HG03378 (cell line): ENCODE measurements around the gene TREML4.
A peak's percentile ranks its signal among the peaks of the same experiment; 100 is the strongest.

ENCODE experiments used
- ATAC-seq: cut with Tn5 transposase; IDR thresholded peaks from one replicate; pipeline ENCODE4 v1.9.1; 2021; ENCODE audit warnings: mild to moderate bottlenecking, moderate library complexity; ENCODE audit not compliant: unreplicated experiment

Gene TREML4

GRCh38 chr6:41252401-41253169 is 24.4 kb downstream of the TREML4 start:
- ATAC-seq: no peak

- no peak for ATAC-seq
Observed at GRCh38 chr6:41255110-41255509, 27.0 kb downstream of the TREML4 start.

GRCh38 chr6:41255638-41256246 is 27.6 kb downstream of the TREML4 start:
- ATAC-seq: no peak

GRCh38 chr6:41256383-41256782 is 28.2 kb downstream of the TREML4 start:
- peak; percentile 75 for ATAC-seq

- ATAC-seq: no peak
Observed at GRCh38 chr6:41257369-41258195, 29.4 kb downstream of the TREML4 start.

GRCh38 chr6:41258196-41258493 is 30.0 kb downstream of the TREML4 start:
- no peak for ATAC-seq

GRCh38 chr6:41262401-41262800 is 34.3 kb downstream of the TREML4 start:
- no peak for ATAC-seq

GRCh38 chr6:41263267-41263666 is 35.1 kb downstream of the TREML4 start:
- ATAC-seq: no peak

GRCh38 chr6:41266541-41266940 is 38.4 kb downstream of the TREML4 start:
- no peak for ATAC-seq

GRCh38 chr6:41268478-41268877 is 40.3 kb downstream of the TREML4 start:
- ATAC-seq: no peak

- no peak for ATAC-seq
Observed at GRCh38 chr6:41269166-41269565, 41.0 kb downstream of the TREML4 start.

- ATAC-seq: no peak
Observed at GRCh38 chr6:41269716-41270115, 41.6 kb downstream of the TREML4 start.

GRCh38 chr6:41271901-41272395 is 43.8 kb downstream of the TREML4 start:
- no peak for ATAC-seq

GRCh38 chr6:41272591-41273240 is 44.6 kb downstream of the TREML4 start:
- no peak for ATAC-seq

- no peak for ATAC-seq
Observed at GRCh38 chr6:41273714-41274113, 45.6 kb downstream of the TREML4 start.

- ATAC-seq: no peak
Observed at GRCh38 chr6:41274256-41274655, 46.1 kb downstream of the TREML4 start.

- ATAC-seq: no peak
Observed at GRCh38 chr6:41275489-41275888, 47.3 kb downstream of the TREML4 start.

- ATAC-seq: no peak
Observed at GRCh38 chr6:41277605-41278004, 49.5 kb downstream of the TREML4 start.

- no peak for ATAC-seq
Observed at GRCh38 chr6:41278699-41279405, 50.7 kb downstream of the TREML4 start.

GRCh38 chr6:41280381-41281057 is 52.4 kb downstream of the TREML4 start:
- no peak for ATAC-seq
